GM10266 (cell line): Measurements from ENCODE around the gene GLP2R.

Experiments used
- DNase-seq: peaks from one replicate; pipeline ENCODE4 v3.0.0; 2012; ENCODE audit errors: extremely low spot score
- CTCF ChIP-seq: IDR thresholded peaks from 2 replicates; pipeline ENCODE4 v1.5.1; 2012; ENCODE audit warnings: mild to moderate bottlenecking, low read depth; ENCODE audit not compliant: control insufficient read depth, insufficient read depth; ENCODE audit errors: missing control alignments

The GLP2R gene

GRCh38 chr17:9937241-9937761 is 111.6 kb downstream of the GLP2R start:
- TF ChIP-seq CTCF: no peak
- no peak for DNase-seq

GRCh38 chr17:9937901-9938300 is 112.2 kb downstream of the GLP2R start:
- TF ChIP-seq CTCF: no peak
- DNase-seq: no peak

- TF ChIP-seq CTCF: no peak
These were observed 113.0 kb downstream of the GLP2R start for GRCh38 chr17:9938764-9939163.

GRCh38 chr17:9940841-9941240 is 115.1 kb downstream of the GLP2R start:
- TF ChIP-seq CTCF: no peak
- no peak for DNase-seq

More at GRCh38 chr17:9938764-9939163, 113.0 kb downstream of the GLP2R start:
- DNase-seq: no peak

GRCh38 chr17:9941305-9941704 is 115.6 kb downstream of the GLP2R start:
- TF ChIP-seq CTCF: no peak
- no peak for DNase-seq
